Natural killer cell treated with Interleukin-12 subunit alpha and Interleukin-12 subunit beta and Interleukin-15 and Interleukin-18, amount 100 ng/mL, for 72 hours (primary cell): ENCODE measurements around the gene CDC42BPG. TPM values are rescaled to one million over a fixed set of nuclear protein-coding genes. Genes with fewer than 3 reads are reported as not detected.

Experiments
- ATAC-seq, 2 donors: fragments of 150-1000 bp; cut with Tn5 transposase in 1 of 2; sonication (Bioruptor Pico), chemical (Tn5 transposase) in 1 of 2; 2 replicates each; pipeline ENCODE4 v1.10.0; 2021
- DNase-seq: peaks from one replicate; pipeline ENCODE4 v3.0.0; 2022; ENCODE audit warnings: low spot score
- H3K27ac Mint-ChIP-seq, 2 donors: 1 replicate in 1 of 2; 2 replicates in 1 of 2; pipeline ENCODE4 v1.8.0; 2022; ENCODE audit warnings: mixed read lengths in 2 of 2, mild to moderate bottlenecking in 1 of 2, moderate library complexity in 1 of 2
- H3K27me3 Mint-ChIP-seq, 2 donors: 1 replicate in 1 of 2; 2 replicates in 1 of 2; pipeline ENCODE4 v1.8.0; 2022; ENCODE audit warnings: mixed read lengths in 2 of 2
- H3K36me3 Mint-ChIP-seq: one replicate; pipeline ENCODE4 v1.8.0; 2022; ENCODE audit warnings: mixed read lengths
- H3K4me1 Mint-ChIP-seq, 2 donors: 1 replicate in 1 of 2; 2 replicates in 1 of 2; pipeline ENCODE4 v1.8.0; 2022; ENCODE audit warnings: low read depth in 2 of 2, mixed read lengths in 2 of 2, mild to moderate bottlenecking in 1 of 2
- H3K4me3 Mint-ChIP-seq: one replicate; pipeline ENCODE4 v1.8.0; 2022; ENCODE audit warnings: mixed read lengths
- H3K9me3 Mint-ChIP-seq: 2 replicates; pipeline ENCODE4 v1.8.0; 2022; ENCODE audit warnings: mixed read lengths
- total RNA-seq, 2 donors: library from RNA; stranded (reverse); gene quantifications; one replicate each; pipeline ENCODE4 v1.2.3, GENCODE V29; 2022

Gene CDC42BPG
- total RNA-seq, 2 donors from 2014 or later, result 0.59 to 1.9 TPM

DNA sequence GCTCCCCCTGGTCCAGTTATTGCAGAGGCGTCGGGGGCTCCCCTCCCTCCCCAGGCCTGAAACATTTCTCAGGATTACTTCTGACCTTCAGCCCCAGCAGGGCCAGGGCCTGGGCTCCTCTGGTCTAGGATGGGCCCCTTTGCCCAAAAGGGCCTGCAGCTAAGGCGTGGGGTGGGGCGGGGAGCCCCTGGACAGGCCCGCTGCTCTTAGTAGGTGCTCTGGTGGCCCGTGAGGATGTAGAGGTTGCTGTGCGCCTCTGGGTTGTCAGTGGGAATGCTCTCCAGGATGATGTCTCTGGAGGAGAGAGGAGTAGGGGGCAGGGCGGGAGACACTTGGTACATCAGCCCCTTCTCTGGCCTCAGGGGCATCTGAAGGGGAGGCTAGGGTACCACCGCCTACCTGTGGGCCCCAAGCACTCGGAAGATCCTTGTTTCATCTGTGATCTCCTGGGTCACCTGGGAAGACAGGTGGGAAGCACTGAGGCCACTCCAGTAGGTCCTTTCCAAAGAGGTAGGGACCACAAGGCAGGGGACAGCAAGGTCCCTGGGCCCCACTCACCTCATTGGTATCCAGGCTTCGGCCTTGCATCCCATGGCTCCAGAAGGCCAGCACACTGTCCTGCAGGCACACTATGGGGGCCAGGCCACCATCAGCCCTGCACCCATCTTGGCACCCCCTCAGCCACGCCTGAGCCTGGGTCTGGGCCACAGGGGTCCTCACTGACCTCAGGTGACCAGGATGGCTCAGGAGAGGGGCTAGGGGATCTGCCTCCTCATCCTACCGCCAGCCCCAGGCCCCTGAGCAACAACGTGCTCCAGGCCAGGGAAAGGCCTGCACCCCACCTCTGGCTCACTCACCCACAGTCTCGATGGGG, 54.9 kb downstream of the CDC42BPG start:
- Mint-ChIP-seq H3K4me3 (no peak overlapping the region), H3K27ac (no peak overlapping the region), H3K4me1 (no peaks in the 10 kb centered on the region), H3K27me3 (no peaks in the 10 kb centered on the region), H3K9me3 (no peaks in the 10 kb centered on the region), H3K36me3 (no peaks in the 10 kb centered on the region)
- DNase-seq, result peak; percentile 54
- ATAC-seq, result no peak

DNA sequence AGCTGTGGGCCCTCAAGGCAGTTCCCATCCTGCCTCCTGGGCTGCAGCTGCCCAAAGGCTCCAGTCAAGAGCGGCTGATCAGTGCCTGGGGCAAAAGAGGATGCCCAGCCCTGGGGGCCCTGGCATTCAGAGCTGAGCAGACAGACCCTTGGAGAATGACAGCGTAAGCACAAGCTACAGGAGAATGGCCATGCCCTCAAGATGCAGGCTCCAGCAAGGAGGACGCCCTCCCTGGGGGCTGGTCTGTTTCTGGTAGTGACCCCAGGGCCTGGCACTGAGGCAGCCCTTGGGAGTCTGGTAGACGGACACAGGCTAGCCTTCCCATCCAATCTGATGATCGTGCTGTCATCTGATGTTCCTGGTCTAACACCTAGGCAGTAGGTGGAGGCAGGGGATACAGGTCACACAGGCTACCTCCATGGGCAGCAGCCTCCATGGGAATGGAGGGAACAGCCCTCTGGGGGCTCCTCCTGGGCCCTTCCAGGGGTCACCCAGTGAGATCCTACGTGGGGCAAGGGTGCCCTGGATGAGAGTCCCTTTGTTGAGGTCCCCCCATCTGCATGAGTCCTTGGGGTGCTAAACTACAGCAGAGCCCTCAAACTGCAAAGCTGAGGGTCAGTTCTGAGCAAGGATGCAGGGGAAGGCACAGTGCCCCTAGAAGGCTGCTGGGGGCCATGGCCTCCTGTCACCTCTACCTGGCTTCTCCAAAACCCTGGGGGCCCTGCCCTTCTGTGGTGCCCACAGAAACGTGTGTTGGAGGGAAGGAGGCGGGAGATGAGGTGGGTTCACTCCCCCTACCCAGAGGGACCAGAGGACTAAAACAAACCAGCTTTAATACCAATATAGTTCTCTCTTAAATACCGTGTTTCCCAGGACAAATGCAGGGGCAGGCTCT, 55.9 kb downstream of the CDC42BPG start:
- Mint-ChIP-seq H3K4me3 (no peak overlapping the region), H3K27ac (no peak overlapping the region), H3K9me3 (no peaks in the 10 kb centered on the region), H3K4me1 (no peaks in the 10 kb centered on the region), H3K27me3 (no peaks in the 10 kb centered on the region), H3K36me3 (no peaks in the 10 kb centered on the region)
- DNase-seq (peak; percentile 54), ATAC-seq (no peak)

DNA sequence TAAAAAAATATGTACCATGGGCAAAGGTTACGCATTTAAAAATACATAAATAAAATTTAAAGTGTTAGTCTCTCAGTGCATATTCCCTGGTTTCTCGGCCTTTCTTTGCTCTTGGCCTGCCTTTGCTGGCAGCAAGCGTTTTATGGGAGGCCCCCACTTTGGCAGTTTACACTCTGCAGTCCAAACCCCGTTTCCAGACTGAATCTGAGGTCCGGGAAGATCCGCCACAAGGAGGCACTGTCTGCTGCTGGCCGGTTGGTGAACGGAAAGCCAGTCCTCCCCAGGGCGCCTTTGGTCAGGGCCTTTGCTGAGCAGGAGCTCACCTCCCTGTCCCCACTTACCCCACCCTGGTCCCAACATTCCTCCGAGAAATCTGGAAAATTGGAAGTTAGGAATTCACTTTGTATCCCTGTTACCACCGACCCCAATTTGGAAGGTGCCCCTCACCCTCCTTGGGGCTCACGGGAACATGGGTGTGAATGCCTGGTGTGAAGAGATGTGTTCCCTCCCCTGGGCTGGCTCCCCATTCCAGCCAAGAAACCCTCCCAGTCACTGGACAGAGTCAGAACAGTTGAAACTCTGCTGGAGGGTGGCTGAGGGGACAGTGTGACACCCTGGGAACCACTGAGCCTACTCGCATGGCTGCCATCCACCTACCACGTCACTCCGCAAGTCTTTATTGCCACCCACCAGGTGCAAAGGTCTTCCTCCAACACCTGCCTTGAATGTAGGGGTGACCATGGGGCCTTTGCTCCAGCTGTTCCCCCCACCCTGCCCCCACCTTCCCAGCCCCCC, 56.7 kb downstream of the CDC42BPG start:
- H3K27me3 Mint-ChIP-seq, result no peaks in the 10 kb centered on the region

DNA sequence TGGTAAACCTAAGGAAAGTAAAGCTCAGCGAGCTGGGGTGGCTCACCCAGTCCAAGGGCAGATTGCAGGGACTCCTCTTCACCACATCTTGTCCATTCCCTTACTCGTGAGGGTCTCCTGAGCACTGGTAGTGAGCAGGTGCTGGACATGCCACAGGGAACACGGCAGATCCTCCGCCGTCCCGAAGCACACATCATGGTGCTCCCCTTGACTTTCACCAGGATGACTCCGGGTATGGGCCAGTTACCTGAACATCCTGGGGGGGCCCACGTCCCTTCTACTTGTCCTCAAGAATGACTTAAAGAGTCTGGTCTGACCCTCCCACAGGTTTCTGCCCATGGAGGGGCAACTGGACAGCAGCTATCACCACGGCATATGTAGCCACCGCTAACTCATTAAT, 58.1 kb downstream of the CDC42BPG start:
- no peaks in the 10 kb centered on the region for H3K4me1 Mint-ChIP-seq
- no peak overlapping the region for H3K27ac Mint-ChIP-seq
- ATAC-seq, result no peak
- no peaks in the 10 kb centered on the region for H3K36me3 Mint-ChIP-seq
- no peak overlapping the region for H3K4me3 Mint-ChIP-seq
- peak; percentile 20 for DNase-seq
- H3K27me3 Mint-ChIP-seq, result no peaks in the 10 kb centered on the region
- H3K9me3 Mint-ChIP-seq, result no peaks in the 10 kb centered on the region

More for the DNA sequence above, 56.7 kb downstream of the CDC42BPG start:
- ATAC-seq (peak; percentile 39 to 70), DNase-seq (peak; percentile 62)
- Mint-ChIP-seq H3K4me1 (no peaks in the 10 kb centered on the region), H3K27ac (no peak overlapping the region), H3K9me3 (no peaks in the 10 kb centered on the region), H3K4me3 (no peak overlapping the region), H3K36me3 (no peaks in the 10 kb centered on the region)

DNA sequence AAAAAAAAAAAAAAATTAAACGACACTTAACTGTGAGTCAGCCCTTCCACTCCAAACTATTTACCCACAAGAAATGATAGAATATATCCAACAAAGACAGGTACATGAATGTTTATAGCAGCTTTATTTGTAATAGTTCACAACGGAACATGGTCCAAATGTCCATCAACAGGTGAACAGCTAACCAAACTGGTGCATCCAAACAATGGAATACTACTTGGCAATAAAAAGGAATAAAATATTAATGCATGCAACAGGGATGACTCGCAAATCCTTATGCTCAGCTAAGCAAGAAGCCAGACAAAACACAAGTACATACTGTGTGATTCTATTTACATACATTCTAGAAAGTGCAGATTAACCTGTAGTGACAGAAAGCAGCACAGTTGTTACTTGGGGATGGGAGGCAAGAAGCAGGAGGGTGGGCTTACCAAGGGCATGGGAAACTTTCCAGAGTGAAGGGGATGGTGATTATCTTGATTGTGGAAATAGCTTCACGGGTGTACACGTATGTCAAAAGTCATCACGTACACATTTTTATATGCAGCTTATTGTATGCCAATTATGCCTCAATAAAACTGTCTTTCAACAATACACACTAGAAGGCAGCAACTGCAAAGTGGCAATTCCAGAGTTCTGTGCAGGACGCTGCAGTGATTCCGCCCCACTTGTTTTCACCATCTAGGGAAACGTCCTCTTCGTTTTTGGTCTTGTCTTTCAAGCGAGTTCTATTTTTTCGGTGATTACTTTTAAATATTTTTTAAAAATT, 59.5 kb downstream of the CDC42BPG start:
- Mint-ChIP-seq H3K4me1 (no peaks in the 10 kb centered on the region), H3K27me3 (no peaks in the 10 kb centered on the region), H3K4me3 (no peak overlapping the region), H3K36me3 (no peaks in the 10 kb centered on the region), H3K27ac (no peak overlapping the region), H3K9me3 (no peaks in the 10 kb centered on the region)
- ATAC-seq (no peak), DNase-seq (no peak)

DNA sequence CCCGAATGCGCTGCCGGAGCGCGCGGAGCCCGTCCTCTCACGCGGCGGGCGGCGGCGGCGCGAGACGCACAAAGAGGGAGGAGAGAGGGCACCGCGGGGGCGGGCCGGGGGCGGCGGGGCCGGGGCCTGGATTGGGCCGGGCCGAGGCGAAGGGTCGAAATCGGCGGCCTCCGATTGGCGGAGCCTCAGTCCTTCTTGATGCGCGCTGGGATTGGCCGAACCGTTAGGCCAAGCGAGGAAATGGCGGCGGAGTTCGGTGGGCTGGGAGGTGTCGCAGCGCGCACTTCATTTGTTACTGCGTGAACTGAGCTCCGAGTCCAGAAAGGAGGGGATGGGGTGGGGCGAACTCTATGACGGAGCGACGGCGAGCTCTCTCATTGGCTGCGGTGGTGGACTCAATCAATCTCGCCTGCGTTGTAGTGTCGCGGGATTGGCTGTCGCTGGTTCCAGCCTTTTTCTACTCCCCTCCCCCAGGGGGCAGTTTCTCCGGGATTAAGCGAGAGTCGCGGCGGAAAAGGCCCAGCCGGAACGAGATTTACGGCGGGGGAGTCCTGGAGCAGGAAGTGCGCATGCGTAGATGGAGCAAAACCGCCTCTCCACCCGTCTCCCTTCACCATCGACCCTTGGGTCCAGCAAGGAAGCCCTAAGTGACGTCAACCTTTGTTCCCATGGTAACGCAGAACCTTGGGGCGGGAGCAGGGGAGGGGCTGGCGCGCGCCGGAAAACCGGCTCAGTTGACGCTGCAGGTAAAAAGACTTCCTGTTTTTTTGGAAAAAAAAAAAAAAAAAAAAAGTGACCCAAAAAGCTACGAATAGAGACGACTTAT, 65.8 kb downstream of the CDC42BPG start, which contains the start of gene SF1:
Gene SF1, minus strand, starts transcription at position 70 of the 826 bp plus-strand sequence. CDS start 150 bp downstream, outside the sequence.
- Mint-ChIP-seq H3K4me1 (peaks cover 34 to 44% of the 10 kb centered on the region in 2 donors), H3K4me3 (peak within 1 kb of the TSS; percentile 91)
- ATAC-seq, result peak; percentile 93 to 94

DNA sequence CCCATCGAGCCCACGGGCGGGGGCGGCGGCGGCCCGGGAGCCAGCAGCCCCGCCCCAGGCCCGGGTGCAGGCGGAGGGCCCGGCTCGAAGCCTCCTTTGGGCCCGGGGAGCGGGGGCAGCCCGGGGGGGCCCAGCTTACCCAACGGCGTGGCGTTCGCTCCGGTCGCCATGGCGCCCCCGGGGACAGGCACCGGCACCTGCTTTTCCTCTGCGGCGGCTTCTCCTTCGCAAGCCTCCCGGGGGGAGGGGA, 66.3 kb downstream of the CDC42BPG start:
- no peaks in the 10 kb centered on the region for H3K9me3 Mint-ChIP-seq
- peaks cover 38 to 50% of the 10 kb centered on the region in 2 donors for H3K4me1 Mint-ChIP-seq
- peak overlapping the region; percentile 98 to 100 for H3K27ac Mint-ChIP-seq
- H3K4me3 Mint-ChIP-seq, result peak overlapping the region; percentile 90
- no peaks in the 10 kb centered on the region for H3K27me3 Mint-ChIP-seq
- peaks cover 41% of the 10 kb centered on the region for H3K36me3 Mint-ChIP-seq
- DNase-seq (no peak), ATAC-seq (no peak)

More for the DNA sequence above, 65.8 kb downstream of the CDC42BPG start, which contains the start of gene SF1:
- peak; percentile 100 for DNase-seq
- H3K9me3 Mint-ChIP-seq, result no peaks in the 10 kb centered on the region
- peaks cover 35% of the 10 kb centered on the region for H3K36me3 Mint-ChIP-seq
- no peaks in the 10 kb centered on the region for H3K27me3 Mint-ChIP-seq
- peak within 1 kb of the TSS; percentile 98 to 100 for H3K27ac Mint-ChIP-seq

DNA sequence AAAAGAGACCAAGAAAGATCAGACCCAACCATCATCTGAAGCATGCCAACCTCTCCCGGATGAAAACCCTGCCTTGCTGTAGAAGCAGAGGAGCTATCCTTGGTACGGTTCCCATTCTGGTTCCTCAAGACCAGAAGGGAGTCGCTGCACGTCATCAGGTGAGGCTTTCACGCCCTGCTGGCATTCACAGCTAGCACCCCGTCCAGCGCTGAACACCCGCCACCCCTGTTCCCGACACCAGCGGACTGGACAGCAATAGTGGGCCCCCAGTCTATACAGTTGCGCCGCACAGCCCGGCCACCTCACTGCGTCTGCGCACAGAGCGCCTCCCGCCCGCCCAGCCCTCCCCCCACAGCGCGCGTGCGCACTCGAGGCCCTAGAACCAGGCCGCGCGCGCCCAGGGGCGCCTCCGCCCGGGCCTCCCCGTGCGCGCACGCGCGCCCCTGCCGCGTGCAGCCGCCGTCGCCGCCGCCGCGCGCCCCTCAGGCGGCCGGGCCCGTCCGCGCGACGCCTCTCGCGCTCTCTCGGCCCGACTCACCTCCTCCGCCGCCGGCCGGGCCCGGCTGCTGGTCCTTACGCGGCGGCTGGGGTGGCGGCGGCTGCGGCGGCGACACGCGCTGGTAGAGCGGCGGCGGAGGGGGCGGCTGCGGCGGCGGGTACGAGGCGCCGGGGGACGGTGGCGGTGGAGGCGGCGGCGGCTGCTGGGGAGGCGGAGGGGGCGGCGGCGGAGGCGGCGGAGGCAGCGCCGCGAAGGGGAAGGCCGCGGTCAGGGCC, 66.8 kb downstream of the CDC42BPG start:
- ATAC-seq, result peak; percentile 29 to 31
- no peaks in the 10 kb centered on the region for H3K27me3 Mint-ChIP-seq
- peak; percentile 90 for DNase-seq
- H3K4me3 Mint-ChIP-seq, result peak overlapping the region; percentile 91
- peaks cover 46% of the 10 kb centered on the region for H3K36me3 Mint-ChIP-seq
- peaks cover 43 to 51% of the 10 kb centered on the region in 2 donors for H3K4me1 Mint-ChIP-seq
- peak overlapping the region; percentile 83 to 90 for H3K27ac Mint-ChIP-seq
- no peaks in the 10 kb centered on the region for H3K9me3 Mint-ChIP-seq

DNA sequence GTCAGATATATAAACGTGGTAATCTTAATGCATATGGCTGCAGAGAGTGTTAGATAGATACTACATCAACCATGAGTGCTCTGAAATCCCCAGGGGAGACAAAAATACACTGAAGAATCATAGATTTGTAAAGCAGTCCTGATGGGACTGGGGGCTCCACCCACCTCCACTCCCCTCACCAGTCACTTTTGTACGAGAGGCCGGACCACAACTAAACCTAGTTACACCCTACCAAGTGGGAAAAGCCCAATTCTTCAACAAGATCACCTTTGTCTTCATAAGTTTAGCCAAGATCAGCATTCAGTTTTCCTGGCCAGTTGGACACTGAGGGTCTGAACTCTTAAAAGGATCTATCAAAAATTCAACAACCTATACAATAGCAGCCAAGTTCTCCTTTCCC, 67.6 kb downstream of the CDC42BPG start:
- DNase-seq (no peak), ATAC-seq (no peak)
- Mint-ChIP-seq H3K9me3 (no peaks in the 10 kb centered on the region), H3K4me3 (peak overlapping the region; percentile 91), H3K4me1 (peaks cover 51 to 55% of the 10 kb centered on the region in 2 donors), H3K36me3 (peaks cover 53% of the 10 kb centered on the region), H3K27ac (peak overlapping the region; percentile 83 to 90), H3K27me3 (no peaks in the 10 kb centered on the region)

DNA sequence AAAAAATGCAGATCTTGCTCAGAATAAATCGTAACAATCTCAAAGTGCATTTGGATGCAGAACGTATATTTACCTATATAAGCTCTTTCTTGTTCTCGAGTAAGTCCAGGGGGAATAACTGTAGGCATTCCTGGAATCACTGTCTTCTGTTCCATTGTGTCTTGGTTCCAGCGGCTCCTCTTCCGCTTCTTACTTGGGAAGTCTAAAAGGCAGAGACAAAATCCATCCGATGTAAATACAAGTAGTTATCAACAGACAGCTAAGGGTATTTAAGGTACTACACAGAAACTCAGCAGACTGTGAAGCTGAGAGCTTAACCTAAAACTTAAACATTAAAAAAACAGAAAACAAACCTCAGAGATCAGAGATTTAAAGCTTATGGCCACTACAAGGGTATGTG, 68.0 kb downstream of the CDC42BPG start:
- DNase-seq, result no peak
- peak overlapping the region; percentile 83 to 90 for H3K27ac Mint-ChIP-seq

DNA sequence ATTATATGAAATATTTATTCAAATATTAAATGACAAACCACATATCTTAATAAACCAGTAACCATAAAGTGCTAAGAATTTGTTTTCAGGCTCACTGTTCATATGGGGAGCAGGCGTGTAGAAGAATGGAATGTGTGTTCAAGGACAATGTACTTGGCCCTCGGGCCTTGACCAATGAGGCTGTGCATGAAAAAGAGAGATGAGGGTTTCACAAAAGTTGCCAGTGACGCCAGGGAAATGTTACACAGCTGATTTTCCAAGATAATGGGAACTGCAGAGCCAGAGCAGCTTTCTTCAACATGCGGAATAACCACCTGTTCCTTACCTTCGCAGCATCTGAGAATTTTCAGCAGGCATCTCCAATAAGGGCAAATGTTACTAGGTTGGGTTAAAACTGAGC, 70.3 kb downstream of the CDC42BPG start:
- Mint-ChIP-seq H3K4me1 (peaks cover 63 to 67% of the 10 kb centered on the region in 2 donors), H3K4me3 (no peak overlapping the region), H3K27me3 (no peaks in the 10 kb centered on the region), H3K27ac (no peak overlapping the region), H3K9me3 (no peaks in the 10 kb centered on the region), H3K36me3 (peaks cover 77% of the 10 kb centered on the region)
- DNase-seq, result no peak
- no peak for ATAC-seq

More for the DNA sequence above, 68.0 kb downstream of the CDC42BPG start:
- Mint-ChIP-seq H3K36me3 (peaks cover 58% of the 10 kb centered on the region), H3K4me3 (peak overlapping the region; percentile 91), H3K9me3 (no peaks in the 10 kb centered on the region), H3K4me1 (peaks cover 55 to 59% of the 10 kb centered on the region in 2 donors), H3K27me3 (no peaks in the 10 kb centered on the region)
- ATAC-seq, result no peak
